ENCODE data around the gene TAAR9.

DNA sequence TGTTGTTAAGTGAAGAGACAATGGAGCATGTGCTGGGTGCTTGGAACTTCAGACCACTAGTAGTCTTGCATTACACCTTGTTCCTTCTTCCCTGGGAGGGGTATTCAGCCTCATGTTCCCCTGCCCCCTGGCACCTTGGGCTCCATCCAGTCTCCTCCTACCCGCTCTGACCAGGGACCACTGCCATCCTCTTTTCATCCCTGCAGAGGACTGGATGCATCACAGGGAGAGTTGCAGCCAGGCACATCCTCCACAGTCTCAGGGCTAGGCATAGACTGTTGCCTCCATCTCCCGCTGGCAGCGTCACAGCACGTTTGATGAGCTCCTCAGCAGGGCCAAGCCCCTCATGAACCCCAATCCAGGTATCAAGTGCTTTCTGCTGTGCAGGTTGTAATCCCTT, 13.1 kb downstream of the TAAR9 start:
- TF ChIP-seq EZH2 (IDR thresholded peaks at IDR 0.05; ENCODE audit: insufficient read depth, poor library complexity, severe bottlenecking) (no peak), EZH2phosphoT487 (IDR thresholded peaks at IDR 0.05; ENCODE audit: insufficient read depth, low read depth) (no peak)
